OCI-LY1 (cell line): ENCODE measurements around the gene EML1.

Experiments
- H2AFZ ChIP-seq: fragments of 200-600 bp; sonication (generic), shearing (Covaris generic); 2 replicates; pipeline ENCODE4 v1.6.0; 2014; ENCODE audit warnings: antibody characterized with exemption, mild to moderate bottlenecking, low read length
- H3F3A ChIP-seq: fragments of 200-600 bp; sonication (generic), shearing (Covaris generic); 2 replicates; pipeline ENCODE4 v1.6.0; 2014; ENCODE audit warnings: mild to moderate bottlenecking, antibody characterized with exemption, low read length, moderate library complexity; ENCODE audit not compliant: insufficient read depth
- H3K27ac ChIP-seq: fragments of 200-600 bp; sonication (generic); 2 replicates; pipeline ENCODE4 v1.5.1; 2014; ENCODE audit warnings: low read length, mixed run types, mild to moderate bottlenecking, low read depth; ENCODE audit not compliant: poor library complexity, severe bottlenecking
- H3K27me3 ChIP-seq: fragments of 200-600 bp; sonication (generic); 2 replicates; pipeline ENCODE4 v1.6.0; 2014; ENCODE audit warnings: antibody characterized with exemption, mild to moderate bottlenecking, low read length, moderate library complexity; ENCODE audit not compliant: insufficient read depth
- H3K36me3 ChIP-seq: fragments of 200-600 bp; sonication (generic); 2 replicates; pipeline ENCODE4 v1.6.1; 2014; ENCODE audit warnings: mild to moderate bottlenecking, antibody characterized with exemption, low read length, moderate library complexity, mixed read lengths; ENCODE audit not compliant: insufficient read depth
- H3K4me1 ChIP-seq: fragments of 200-600 bp; sonication (generic); 2 replicates; pipeline ENCODE4 v1.5.1; 2014; ENCODE audit warnings: mild to moderate bottlenecking, low read length, moderate library complexity; ENCODE audit not compliant: insufficient read depth, severe bottlenecking
- H3K4me2 ChIP-seq: fragments of 200-600 bp; sonication (generic), shearing (Covaris generic); 2 replicates; pipeline ENCODE4 v1.6.1; 2014; ENCODE audit warnings: low read length
- H3K4me3 ChIP-seq: fragments of 200-600 bp; sonication (generic); 2 replicates; pipeline ENCODE4 v1.5.1; 2014; ENCODE audit warnings: low read length, low read depth, mild to moderate bottlenecking, mixed read lengths; ENCODE audit not compliant: poor library complexity, severe bottlenecking
- H3K79me2 ChIP-seq: fragments of 200-600 bp; shearing (Covaris generic); 2 replicates; pipeline ENCODE4 v1.6.1; 2016; ENCODE audit warnings: mixed run types, low read length, mixed read lengths; ENCODE audit not compliant: insufficient read depth
- H3K9ac ChIP-seq: fragments of 200-600 bp; sonication (generic), shearing (Covaris generic); 2 replicates; pipeline ENCODE4 v1.6.1; 2014; ENCODE audit warnings: mild to moderate bottlenecking, low read length, mixed read lengths
- H3K9me2 ChIP-seq: fragments of 200-600 bp; sonication (generic), shearing (Covaris generic); 2 replicates; pipeline ENCODE4 v1.6.1; 2014; ENCODE audit warnings: low read depth, mild to moderate bottlenecking, low read length, mixed read lengths
- H3K9me3 ChIP-seq: fragments of 200-600 bp; shearing (Covaris generic); 2 replicates; pipeline ENCODE4 v1.6.1; 2014; ENCODE audit warnings: low read length, mixed read lengths
- H4K20me1 ChIP-seq: fragments of 200-600 bp; sonication (generic), shearing (Covaris generic); 2 replicates; pipeline ENCODE4 v1.6.0; 2016; ENCODE audit warnings: mild to moderate bottlenecking, low read length; ENCODE audit not compliant: insufficient read depth
- CTCF ChIP-seq: fragments of 200-600 bp; sonication (generic), shearing (Covaris generic); IDR thresholded peaks from 2 replicates; pipeline ENCODE4 v1.5.1; 2017; ENCODE audit warnings: mild to moderate bottlenecking, antibody characterized with exemption, low read length, moderate library complexity, mixed read lengths
- EZH2 ChIP-seq: fragments of 200-600 bp; sonication (generic), shearing (Covaris generic); IDR thresholded peaks from 2 replicates; pipeline ENCODE4 v1.8.0; 2017; ENCODE audit warnings: borderline replicate concordance, mixed run types, mild to moderate bottlenecking, antibody characterized with exemption, low read length, moderate library complexity, mixed read lengths

Gene EML1

DNA sequence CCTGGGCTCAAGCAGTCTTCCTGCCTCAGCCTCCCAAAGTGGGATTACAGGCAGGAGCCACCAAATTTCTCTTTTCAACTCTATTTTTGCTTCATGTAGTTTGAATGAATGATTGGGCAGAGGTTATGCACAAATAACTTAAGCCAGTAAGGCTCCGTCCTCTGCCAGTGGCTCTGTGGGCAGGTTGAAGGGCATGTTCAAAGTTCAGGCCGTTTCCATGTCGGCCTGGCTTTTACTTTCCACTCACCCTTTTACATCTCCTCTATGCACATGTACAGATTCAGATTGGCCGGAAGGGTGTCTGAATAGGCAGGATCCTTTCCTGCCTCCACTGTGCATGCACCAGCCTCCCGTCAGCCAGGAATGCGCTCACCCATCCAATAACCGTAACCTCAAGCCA, 132.3 kb downstream of the EML1 start:
- Histone ChIP-seq H2AFZ (no peak overlapping the region), H3K79me2 (no peaks in the 10 kb centered on the region), H3K4me2 (no peak overlapping the region), H3K36me3 (no peaks in the 10 kb centered on the region), H3K27ac (no peak overlapping the region), H3K4me1 (no peaks in the 10 kb centered on the region), H3F3A (no peaks in the 10 kb centered on the region), H3K27me3 (no peaks in the 10 kb centered on the region), H3K9me3 (no peaks in the 10 kb centered on the region), H3K9me2 (no peaks in the 10 kb centered on the region), H3K9ac (no peak overlapping the region), H3K4me3 (no peak overlapping the region), H4K20me1 (no peaks in the 10 kb centered on the region)
- TF ChIP-seq CTCF (no peak), EZH2 (no peak)

DNA sequence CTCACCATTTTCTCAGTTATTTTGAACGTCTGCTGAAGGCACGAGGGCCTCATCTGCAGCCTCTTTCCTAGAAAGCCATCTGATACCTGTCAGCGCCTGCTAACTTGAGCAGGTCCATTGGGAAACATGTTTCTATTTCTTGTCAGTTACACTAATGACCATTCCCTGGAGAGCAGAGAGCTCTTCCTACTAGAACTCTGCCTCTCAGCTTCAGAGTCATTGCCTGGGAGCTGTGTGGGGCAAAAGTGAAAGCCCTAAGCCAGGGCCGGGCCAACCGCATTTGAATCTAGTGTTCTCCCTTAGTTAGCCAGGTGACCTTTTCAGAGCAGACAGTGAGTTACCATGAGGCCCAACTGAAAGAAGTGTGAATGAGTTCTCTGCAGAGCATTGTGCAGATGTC, 135.8 kb downstream of the EML1 start:
- Histone ChIP-seq H3K4me1 (no peaks in the 10 kb centered on the region), H3K9me2 (no peaks in the 10 kb centered on the region), H3K79me2 (no peaks in the 10 kb centered on the region), H3K36me3 (no peaks in the 10 kb centered on the region), H3F3A (no peaks in the 10 kb centered on the region), H3K27me3 (0 out of 2 replicates have a peak, but pooled peaks cover 3% of the 10 kb centered on the region), H3K4me3 (no peak overlapping the region), H3K9me3 (no peaks in the 10 kb centered on the region), H2AFZ (no peak overlapping the region), H3K9ac (no peak overlapping the region), H3K4me2 (no peak overlapping the region), H3K27ac (no peak overlapping the region), H4K20me1 (no peaks in the 10 kb centered on the region)
- TF ChIP-seq EZH2 (no peak), CTCF (no peak)

DNA sequence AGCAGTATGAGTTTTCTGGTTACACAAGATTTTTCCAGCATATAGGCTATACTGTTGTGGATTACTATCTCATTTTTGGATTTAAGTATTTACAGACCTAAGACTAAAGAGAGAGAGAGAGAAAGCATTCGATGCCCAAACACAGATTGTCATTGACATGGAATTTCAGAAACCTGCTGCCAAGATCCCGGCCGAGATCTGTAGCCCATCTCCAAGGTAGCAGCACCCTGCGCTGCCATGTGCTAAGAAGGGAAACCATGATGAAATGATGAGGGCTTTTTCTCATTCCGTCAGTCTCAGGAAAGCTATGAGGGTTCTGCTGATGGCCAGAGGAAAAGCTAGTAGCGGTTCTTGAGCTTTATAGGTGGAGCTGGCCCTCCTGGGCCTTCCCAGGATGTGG, 136.4 kb downstream of the EML1 start:
- no peak overlapping the region for H3K4me3 ChIP-seq
- no peaks in the 10 kb centered on the region for H3K36me3 ChIP-seq
- H3K9me3 ChIP-seq = no peaks in the 10 kb centered on the region
- H3K4me1 ChIP-seq = no peaks in the 10 kb centered on the region
- 0 out of 2 replicates have a peak, but pooled peaks cover 3% of the 10 kb centered on the region for H3K27me3 ChIP-seq
- no peaks in the 10 kb centered on the region for H3K9me2 ChIP-seq
- H3K9ac ChIP-seq = no peak overlapping the region
- no peak for TF ChIP-seq CTCF
- no peak for TF ChIP-seq EZH2
- no peak overlapping the region for H3K27ac ChIP-seq
- no peak overlapping the region for H2AFZ ChIP-seq
- H4K20me1 ChIP-seq = no peaks in the 10 kb centered on the region
- H3K4me2 ChIP-seq = no peak overlapping the region
- H3F3A ChIP-seq = no peaks in the 10 kb centered on the region
- H3K79me2 ChIP-seq = no peaks in the 10 kb centered on the region
